ENCODE results near the gene FHIT.

DNA sequence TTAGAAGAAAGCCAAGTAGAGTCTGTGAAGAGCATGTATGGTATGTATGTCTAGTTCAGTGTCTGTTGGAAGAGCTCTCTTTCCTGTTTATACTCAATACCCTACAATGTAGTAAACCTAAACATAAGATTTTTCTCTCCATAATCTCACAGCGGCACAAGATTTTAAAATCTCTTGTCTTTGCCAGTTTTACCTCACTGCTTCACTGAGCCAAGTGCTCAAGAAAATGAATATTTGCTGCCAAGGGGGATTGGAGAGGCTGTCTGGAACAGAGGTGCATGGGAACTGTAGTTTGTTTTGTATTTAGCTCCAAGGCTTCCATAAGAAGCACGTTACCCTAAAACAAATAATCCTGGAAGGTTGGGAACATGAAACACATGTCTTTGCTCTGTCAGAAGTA lies 49.5 kb upstream of the FHIT start:
- TF ChIP-seq, protein P1, sequence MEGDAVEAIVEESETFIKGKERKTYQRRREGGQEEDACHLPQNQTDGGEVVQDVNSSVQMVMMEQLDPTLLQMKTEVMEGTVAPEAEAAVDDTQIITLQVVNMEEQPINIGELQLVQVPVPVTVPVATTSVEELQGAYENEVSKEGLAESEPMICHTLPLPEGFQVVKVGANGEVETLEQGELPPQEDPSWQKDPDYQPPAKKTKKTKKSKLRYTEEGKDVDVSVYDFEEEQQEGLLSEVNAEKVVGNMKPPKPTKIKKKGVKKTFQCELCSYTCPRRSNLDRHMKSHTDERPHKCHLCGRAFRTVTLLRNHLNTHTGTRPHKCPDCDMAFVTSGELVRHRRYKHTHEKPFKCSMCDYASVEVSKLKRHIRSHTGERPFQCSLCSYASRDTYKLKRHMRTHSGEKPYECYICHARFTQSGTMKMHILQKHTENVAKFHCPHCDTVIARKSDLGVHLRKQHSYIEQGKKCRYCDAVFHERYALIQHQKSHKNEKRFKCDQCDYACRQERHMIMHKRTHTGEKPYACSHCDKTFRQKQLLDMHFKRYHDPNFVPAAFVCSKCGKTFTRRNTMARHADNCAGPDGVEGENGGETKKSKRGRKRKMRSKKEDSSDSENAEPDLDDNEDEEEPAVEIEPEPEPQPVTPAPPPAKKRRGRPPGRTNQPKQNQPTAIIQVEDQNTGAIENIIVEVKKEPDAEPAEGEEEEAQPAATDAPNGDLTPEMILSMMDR (IDR thresholded peaks at IDR 0.05), result no peak
- TF ChIP-seq POLR2AphosphoS5 (IDR thresholded peaks at IDR 0.05) (no peak), EP300 (IDR thresholded peaks at IDR 0.05; ENCODE audit: low read depth) (no peak)

All from transverse colon (tissue), 4 donors.